Activated T-cell treated with anti-CD3 and anti-CD28 coated beads, Interleukin-2, amount 50 U/mL, for 4 hours (primary cell): ENCODE results near the gene LRRTM4. TPM values are rescaled to one million over a fixed set of nuclear protein-coding genes. Genes with fewer than 3 reads are reported as not detected.
"Not testable (repeated sequence)": the region's sequence is repeated elsewhere in the genome, so short reads cannot be mapped to it uniquely, and the experiment has no call there.

Source experiments
- ATAC-seq, 2 donors: fragments of 200-7000 bp; cut with Tn5 transposase; one replicate each; pipeline ENCODE4 v1.10.0; 2021
- DNase-seq: peaks from one replicate; pipeline ENCODE4 v3.0.0-alpha.2; 2020
- H3K27me3 Mint-ChIP-seq: one replicate; pipeline ENCODE4 v1.8.0; 2021; ENCODE audit warnings: low read depth, mixed read lengths
- H3K36me3 Mint-ChIP-seq: one replicate; pipeline ENCODE4 v1.8.0; 2022; ENCODE audit warnings: mixed read lengths; ENCODE audit not compliant: insufficient read depth
- H3K4me1 Mint-ChIP-seq: one replicate; pipeline ENCODE4 v1.8.0; 2021; ENCODE audit warnings: low read depth, mixed read lengths
- H3K4me3 Mint-ChIP-seq: one replicate; pipeline ENCODE4 v1.8.0; 2021; ENCODE audit warnings: mild to moderate bottlenecking, moderate library complexity, mixed read lengths
- H3K9me3 Mint-ChIP-seq: one replicate; pipeline ENCODE4 v1.8.0; 2021; ENCODE audit warnings: mixed read lengths
- total RNA-seq, 3 donors: library from RNA; stranded (reverse); gene quantifications; one replicate each; pipeline ENCODE4 v1.2.1, GENCODE V29; 2021

Gene LRRTM4
- total RNA-seq, 3 donors from 2014 or later: not detected

DNA sequence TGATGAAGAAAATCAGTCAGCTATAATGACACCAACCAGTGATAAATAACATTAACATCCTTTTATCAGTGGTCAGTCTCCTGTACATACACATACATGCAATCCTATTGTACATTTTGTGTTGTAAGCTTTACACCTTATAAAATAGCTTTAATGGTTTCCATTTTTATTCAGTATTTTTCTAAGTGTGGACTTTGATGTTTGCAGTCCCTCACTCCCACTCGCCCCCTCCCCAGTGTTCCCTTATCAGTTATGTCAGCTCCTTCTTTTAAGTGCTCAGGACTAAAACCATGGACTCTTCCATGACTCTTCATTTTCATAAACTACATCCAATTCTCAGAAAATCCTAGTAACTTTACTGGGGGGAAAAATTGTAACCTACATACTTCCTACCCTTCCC lies 713.0 kb downstream of the LRRTM4 start:
- Mint-ChIP-seq H3K4me3 (no peak overlapping the region), H3K9me3 (peaks cover 20% of the 10 kb centered on the region), H3K4me1 (no peaks in the 10 kb centered on the region), H3K27me3 (no peaks in the 10 kb centered on the region), H3K36me3 (no peaks in the 10 kb centered on the region)
- DNase-seq (no peak), ATAC-seq (no peak)

DNA sequence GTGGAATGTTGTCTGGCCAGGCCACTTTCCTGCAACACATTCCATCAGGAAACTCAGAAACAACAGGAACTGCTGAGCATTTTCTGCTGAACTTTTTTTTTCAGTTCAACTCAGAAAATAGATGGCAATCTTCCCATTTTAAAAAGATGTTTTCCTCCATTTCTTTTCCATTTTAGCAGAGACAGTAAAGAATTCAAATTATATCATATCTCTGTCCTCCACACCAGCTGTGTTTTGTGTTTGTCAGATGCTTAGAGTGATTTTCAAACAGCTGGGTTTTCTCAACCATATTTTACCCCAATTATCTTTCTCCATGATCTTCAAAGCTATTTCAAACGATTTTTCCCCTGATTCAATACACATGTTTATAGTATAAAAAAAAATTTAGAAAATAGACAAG lies 713.4 kb downstream of the LRRTM4 start:
- peaks cover 20% of the 10 kb centered on the region for H3K9me3 Mint-ChIP-seq
- H3K4me3 Mint-ChIP-seq: no peak overlapping the region
- DNase-seq (no peak), ATAC-seq (no peak)
- H3K27me3 Mint-ChIP-seq: no peaks in the 10 kb centered on the region
- no peaks in the 10 kb centered on the region for H3K4me1 Mint-ChIP-seq
- no peaks in the 10 kb centered on the region for H3K36me3 Mint-ChIP-seq

DNA sequence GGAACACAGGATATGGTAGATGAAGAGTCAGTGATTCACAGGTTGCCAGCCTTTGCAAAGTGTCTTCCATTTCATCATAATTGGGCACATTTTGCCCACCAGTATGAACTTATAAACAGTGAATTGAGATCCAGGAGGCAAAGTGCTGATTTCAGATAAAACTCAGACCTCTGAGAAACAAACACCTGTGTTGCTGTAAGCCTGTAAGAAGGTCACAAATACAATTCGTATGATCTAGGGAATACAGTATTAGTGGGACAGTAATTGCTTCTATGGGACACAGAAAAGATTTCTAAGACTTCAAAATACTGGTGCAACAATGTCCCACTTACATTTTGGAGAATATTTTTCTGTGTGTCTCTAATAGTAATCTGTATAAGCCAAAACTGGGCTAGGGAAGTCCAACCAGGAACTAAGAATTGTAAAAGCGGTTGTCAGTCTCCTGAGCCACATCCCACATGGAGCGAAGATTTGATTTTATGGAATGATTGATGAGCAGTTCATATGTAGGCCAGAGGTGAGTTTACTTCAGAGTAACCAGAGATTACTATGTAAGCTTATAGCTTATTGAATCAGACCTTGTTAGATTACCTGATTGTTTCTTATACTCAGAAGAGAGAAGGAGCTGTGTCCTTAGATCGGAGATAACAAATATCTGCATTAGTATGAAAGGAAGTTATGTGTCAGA lies 728.4 kb downstream of the LRRTM4 start:
- no peak for DNase-seq
- H3K4me1 Mint-ChIP-seq: no peaks in the 10 kb centered on the region
- H3K4me3 Mint-ChIP-seq: no peak overlapping the region
- no peak for ATAC-seq
- no peaks in the 10 kb centered on the region for H3K27me3 Mint-ChIP-seq
- no peaks in the 10 kb centered on the region for H3K36me3 Mint-ChIP-seq
- peaks cover 15% of the 10 kb centered on the region for H3K9me3 Mint-ChIP-seq

DNA sequence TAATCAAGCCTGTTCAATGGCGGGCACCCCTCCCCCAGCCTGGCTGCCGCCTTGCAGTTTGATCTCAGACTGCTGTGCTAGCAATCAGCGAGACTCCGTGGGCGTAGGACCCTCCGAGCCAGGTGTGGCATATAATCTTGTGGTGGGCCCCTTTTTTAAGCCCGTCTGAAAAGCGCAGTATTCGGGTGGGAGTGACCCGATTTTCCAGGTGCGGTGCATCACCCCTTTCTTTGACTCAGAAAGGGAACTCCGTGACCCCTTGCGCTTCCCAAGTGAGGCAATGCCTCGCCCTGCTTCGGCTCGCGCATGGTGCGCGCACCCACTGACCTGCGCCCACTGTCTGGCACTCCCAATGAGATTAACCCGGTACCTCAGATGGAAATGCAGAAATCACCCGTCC lies 740.9 kb downstream of the LRRTM4 start:
- H3K4me1 Mint-ChIP-seq, H3K4me3 Mint-ChIP-seq, H3K27me3 Mint-ChIP-seq, ATAC-seq, H3K9me3 Mint-ChIP-seq, H3K36me3 Mint-ChIP-seq, DNase-seq: not testable (repeated sequence)

DNA sequence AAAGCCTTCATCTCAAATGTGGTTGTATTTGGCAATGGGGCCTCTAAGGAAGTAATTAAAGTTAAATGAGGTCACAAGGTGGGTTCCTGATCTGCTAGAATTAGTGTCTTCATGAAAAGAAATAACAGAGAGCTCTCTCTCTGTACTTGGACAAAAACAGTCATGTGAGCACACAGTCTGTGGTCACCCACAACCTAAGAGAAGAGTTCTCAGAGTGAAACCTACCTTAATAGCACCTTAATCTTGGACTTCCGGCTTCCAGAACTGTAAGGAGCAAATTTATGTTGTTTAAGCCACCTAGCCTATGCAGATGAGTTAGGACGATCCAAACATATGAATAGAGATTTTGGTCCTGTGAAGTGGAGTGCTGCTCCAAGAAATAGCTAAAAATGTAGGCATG lies 758.9 kb downstream of the LRRTM4 start:
- Mint-ChIP-seq H3K36me3 (peaks cover 2% of the 10 kb centered on the region), H3K27me3 (no peaks in the 10 kb centered on the region), H3K4me1 (no peaks in the 10 kb centered on the region), H3K9me3 (peaks cover 24% of the 10 kb centered on the region), H3K4me3 (no peak overlapping the region)
- no peak for ATAC-seq
- no peak for DNase-seq

DNA sequence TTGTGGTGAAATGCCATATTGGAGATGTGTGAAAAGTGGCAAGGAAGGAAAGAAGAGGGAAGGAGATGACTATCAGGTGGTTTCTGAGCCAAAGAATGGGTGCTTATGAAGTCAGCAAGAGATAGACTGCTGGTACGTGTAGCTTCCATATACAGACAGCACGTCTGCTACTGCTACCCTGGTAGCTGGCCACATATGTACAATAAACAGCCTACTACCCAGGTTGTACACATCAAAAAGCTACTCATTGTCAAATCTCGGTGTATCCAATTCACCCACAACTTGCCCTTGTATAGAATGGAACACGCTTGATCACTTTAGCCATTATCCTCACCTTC lies 761.8 kb downstream of the LRRTM4 start:
- H3K4me1 Mint-ChIP-seq: no peaks in the 10 kb centered on the region
- no peaks in the 10 kb centered on the region for H3K27me3 Mint-ChIP-seq
- H3K4me3 Mint-ChIP-seq: no peak overlapping the region
- peaks cover 2% of the 10 kb centered on the region for H3K36me3 Mint-ChIP-seq
- peaks cover 24% of the 10 kb centered on the region for H3K9me3 Mint-ChIP-seq
- ATAC-seq (no peak), DNase-seq (no peak)

DNA sequence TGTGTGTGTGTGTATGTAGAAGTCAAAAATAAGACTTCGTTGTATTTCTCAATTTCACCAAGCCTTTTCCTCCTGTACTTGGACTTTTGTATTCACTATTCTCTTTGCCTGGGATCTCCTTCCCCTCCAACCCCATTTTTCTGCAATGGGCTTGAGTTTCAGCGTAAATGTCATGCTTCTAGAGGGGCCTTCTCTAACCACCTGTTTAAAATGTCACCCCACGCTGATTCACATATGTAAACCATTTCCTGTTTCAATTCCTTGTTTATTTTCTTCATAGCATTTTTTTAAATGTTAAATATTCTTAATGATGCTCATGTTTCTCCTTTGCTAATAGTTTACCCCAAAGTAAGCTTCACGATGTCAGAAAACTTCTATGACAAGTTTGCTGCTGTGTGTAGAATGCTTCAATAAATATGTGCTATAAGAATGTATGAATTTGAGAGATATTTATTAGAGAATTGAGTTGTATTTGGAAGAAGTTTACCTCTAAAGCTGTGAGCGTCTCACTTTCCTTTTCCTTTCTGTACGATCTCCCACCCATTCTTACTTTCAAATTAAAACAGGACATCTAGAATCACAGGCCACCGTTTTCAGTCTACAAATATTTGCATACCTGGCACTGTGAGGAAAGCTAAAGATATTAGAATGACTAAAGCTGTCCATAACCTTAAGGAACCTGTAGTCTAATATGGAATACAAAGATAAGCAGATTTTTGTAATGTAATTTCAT lies 762.4 kb downstream of the LRRTM4 start:
- DNase-seq (no peak), ATAC-seq (no peak)
- Mint-ChIP-seq H3K4me1 (no peaks in the 10 kb centered on the region), H3K27me3 (no peaks in the 10 kb centered on the region), H3K9me3 (peaks cover 24% of the 10 kb centered on the region), H3K4me3 (no peak overlapping the region), H3K36me3 (peaks cover 2% of the 10 kb centered on the region)

DNA sequence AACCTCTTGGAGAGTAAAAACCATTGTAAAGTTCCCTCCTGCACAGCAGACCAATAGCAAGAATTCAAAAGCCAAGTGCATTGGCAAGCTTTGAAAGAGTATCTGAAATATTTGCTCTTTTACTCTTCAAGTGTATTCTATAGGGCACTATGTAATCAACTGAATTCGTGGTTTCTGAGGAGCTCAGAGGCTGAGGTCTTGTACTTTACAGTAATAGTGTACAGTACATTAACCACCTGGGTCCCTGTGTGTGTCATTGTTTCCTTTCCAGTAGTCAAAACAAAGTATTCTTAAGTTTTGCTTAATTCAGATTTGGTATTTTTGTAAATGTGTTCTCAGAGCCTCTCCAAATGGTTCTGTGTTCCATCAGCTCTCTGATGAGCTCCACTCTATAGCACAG lies 769.7 kb downstream of the LRRTM4 start:
- H3K4me3 Mint-ChIP-seq: no peak overlapping the region
- ATAC-seq (no peak), DNase-seq (no peak)
- no peaks in the 10 kb centered on the region for H3K4me1 Mint-ChIP-seq
- H3K9me3 Mint-ChIP-seq: peaks cover 6% of the 10 kb centered on the region
- no peaks in the 10 kb centered on the region for H3K27me3 Mint-ChIP-seq
- H3K36me3 Mint-ChIP-seq: no peaks in the 10 kb centered on the region

DNA sequence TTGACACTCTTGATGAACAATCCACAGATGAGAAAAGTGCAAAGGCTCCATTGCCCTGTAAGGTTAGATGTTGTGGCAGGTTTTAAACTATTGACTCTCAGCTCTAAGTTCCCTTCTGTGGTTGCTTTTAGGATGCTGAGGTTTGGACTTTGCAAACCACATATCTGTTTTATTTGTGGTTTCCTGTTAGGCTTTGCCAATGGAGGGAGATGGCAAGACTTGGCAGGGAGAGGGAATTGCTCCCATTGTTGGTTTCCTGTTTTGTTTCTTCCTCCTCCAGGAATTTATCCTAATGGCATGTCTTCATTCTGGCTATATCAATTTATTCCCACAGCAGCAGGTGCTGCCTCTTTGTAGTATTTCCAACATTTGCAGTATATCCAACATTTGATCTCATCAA lies 772.3 kb downstream of the LRRTM4 start:
- H3K4me3 Mint-ChIP-seq: no peak overlapping the region
- DNase-seq: no peak
- H3K27me3 Mint-ChIP-seq: no peaks in the 10 kb centered on the region
- no peaks in the 10 kb centered on the region for H3K36me3 Mint-ChIP-seq
- H3K9me3 Mint-ChIP-seq: peaks cover 6% of the 10 kb centered on the region
- no peak for ATAC-seq
- H3K4me1 Mint-ChIP-seq: no peaks in the 10 kb centered on the region

DNA sequence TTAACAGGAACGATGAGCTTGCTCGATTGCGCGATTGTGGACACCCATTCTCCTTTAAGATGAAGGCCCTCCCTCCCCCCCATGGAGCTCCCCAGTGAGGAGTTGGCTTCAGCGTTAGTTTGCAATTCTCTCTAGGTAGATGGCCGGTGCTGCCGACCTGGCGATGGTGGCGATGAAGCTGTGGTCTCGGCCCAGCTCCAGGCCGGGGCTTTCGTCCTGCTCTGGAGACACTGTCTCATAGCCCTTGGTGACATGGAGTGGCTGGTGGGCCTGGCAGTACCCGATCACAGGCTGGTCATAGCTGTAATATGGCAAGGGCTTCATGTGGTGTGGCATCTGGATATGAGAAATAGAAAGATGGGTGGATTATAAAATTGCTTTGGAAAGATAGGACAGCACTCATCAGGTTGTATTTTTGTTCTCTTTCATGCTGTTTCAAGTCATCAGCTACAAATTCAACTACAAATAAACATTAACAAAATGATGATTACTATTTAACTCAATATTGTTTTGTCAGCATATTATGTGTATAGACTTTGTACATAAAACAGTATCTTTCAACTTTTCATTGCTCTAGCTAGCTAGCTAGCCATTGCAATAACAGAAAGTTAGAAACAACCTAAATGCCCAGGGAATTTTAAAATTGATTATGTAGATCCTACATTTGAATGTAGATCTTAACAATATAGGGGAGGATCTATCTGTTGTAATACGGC lies 773.4 kb downstream of the LRRTM4 start:
- ATAC-seq: no peak
- no peak for DNase-seq
- Mint-ChIP-seq H3K27me3 (no peaks in the 10 kb centered on the region), H3K36me3 (no peaks in the 10 kb centered on the region), H3K4me3 (no peak overlapping the region), H3K4me1 (no peaks in the 10 kb centered on the region), H3K9me3 (peaks cover 6% of the 10 kb centered on the region)

DNA sequence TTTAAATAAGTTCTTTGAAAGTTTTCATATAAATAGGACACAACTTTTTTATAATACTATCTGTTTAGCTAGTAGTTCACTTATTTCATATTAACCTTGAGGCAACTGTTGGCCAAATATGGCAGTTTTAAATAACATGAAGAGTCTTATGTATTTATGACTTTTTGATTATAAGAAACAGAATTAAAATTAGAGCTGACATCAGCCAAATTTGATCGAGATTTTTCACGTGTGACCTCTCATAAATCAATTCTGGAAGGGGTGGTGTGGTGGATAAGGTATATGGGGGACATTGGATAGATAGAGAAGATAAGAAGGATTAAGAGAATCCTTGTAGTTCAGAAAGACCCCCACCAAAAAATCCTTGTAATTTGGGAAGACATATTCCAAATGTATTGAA lies 776.6 kb downstream of the LRRTM4 start:
- Mint-ChIP-seq H3K27me3 (no peaks in the 10 kb centered on the region), H3K36me3 (no peaks in the 10 kb centered on the region), H3K4me1 (no peaks in the 10 kb centered on the region), H3K9me3 (peaks cover 7% of the 10 kb centered on the region), H3K4me3 (no peak overlapping the region)
- DNase-seq: no peak
- no peak for ATAC-seq

DNA sequence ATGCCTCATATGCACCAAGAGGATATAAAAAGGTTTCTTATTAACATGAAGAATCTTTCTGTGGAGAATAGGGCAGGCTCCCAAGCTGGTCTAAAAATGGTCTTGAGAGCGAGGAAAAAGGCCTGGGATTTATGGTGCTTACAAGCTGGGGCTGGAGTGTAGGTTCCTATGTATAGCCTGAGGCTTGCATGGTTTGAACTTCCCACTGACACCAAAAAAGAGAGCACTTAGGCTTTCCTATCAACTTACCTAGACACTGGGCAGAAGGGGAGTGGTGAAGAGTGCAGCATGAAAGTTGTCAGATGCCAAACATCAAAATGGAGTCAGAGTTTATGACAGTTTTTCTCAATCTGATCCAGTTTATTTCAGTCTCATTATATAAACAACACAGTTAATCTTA lies 784.6 kb downstream of the LRRTM4 start:
- no peaks in the 10 kb centered on the region for H3K4me1 Mint-ChIP-seq
- no peak for ATAC-seq
- H3K9me3 Mint-ChIP-seq: peaks cover 17% of the 10 kb centered on the region

DNA sequence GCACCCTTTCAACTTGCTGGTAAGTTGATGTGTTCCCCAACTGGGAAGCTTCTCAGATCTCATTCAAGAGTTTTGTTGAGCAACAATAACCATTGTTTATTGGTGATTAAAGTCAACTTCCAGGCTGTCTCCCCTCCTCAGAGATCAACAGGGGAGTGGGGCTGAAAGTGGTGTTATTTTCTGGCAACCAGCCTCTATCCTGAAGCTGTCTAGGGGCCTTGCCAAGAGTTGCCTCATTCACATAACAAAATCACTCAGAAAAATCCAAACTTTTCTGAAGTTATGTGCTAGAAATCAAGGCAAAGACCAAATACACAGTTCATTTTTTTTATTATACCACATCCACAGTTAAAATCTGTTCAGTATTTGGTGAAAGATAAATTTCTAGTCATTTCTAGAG lies 788.4 kb downstream of the LRRTM4 start:
- H3K27me3 Mint-ChIP-seq: no peaks in the 10 kb centered on the region
- H3K4me3 Mint-ChIP-seq: no peak overlapping the region
- H3K36me3 Mint-ChIP-seq: no peaks in the 10 kb centered on the region
- no peaks in the 10 kb centered on the region for H3K4me1 Mint-ChIP-seq
- ATAC-seq (no peak), DNase-seq (no peak)
- H3K9me3 Mint-ChIP-seq: peaks cover 22% of the 10 kb centered on the region

More for the DNA sequence above, 784.6 kb downstream of the LRRTM4 start:
- no peak for DNase-seq
- Mint-ChIP-seq H3K27me3 (no peaks in the 10 kb centered on the region), H3K36me3 (no peaks in the 10 kb centered on the region), H3K4me3 (no peak overlapping the region)

DNA sequence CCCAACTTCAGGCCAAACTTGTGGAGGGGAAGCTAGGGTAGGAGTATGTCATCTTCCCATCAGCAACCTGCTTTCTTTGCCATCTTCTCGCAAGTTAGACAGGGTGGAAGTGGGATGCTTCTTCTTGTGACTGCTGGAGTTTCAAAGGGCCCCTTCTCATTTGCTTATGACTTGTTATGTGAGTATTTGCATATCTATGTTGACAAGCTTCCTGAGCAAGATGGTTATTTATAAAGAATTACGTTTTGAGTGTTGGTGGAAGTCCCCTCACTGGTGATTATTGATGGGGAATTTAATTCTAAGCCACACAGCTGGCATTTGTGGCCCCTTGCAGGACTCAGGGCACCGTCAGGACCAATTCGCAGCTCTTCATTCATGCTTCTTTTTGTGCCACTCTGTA lies 791.0 kb downstream of the LRRTM4 start:
- DNase-seq (no peak), ATAC-seq (no peak)
- H3K36me3 Mint-ChIP-seq: no peaks in the 10 kb centered on the region
- no peak overlapping the region for H3K4me3 Mint-ChIP-seq
- H3K9me3 Mint-ChIP-seq: peaks cover 13% of the 10 kb centered on the region
- no peaks in the 10 kb centered on the region for H3K4me1 Mint-ChIP-seq
- no peaks in the 10 kb centered on the region for H3K27me3 Mint-ChIP-seq

DNA sequence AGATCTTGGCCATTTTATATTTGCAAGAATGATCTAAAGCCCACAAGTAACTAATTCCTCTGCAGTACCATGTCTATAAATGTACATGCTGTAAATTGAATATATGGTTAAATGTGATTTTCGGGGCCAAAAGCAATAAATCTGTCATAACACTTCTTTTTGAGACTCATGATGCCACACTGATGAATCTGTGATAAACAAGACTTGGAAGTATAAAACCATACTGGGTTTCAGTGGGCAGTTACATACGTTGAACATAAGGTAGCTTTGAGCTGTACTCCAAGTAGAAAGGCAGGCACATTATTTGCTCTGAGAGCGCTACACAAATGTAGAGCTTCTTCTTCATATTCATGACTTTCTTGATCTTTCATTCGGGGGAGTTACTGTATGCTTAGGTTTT lies 792.2 kb downstream of the LRRTM4 start:
- Mint-ChIP-seq H3K4me3 (no peak overlapping the region), H3K27me3 (no peaks in the 10 kb centered on the region), H3K4me1 (no peaks in the 10 kb centered on the region)

More for the DNA sequence above, 792.2 kb downstream of the LRRTM4 start:
- ATAC-seq: no peak
- H3K9me3 Mint-ChIP-seq: peaks cover 11% of the 10 kb centered on the region
- no peaks in the 10 kb centered on the region for H3K36me3 Mint-ChIP-seq
- DNase-seq: no peak
